ENCODE data around the gene TMEM161A. TPM values are rescaled to one million over a fixed set of nuclear protein-coding genes. Genes with fewer than 3 reads are reported as not detected.

The TMEM161A gene
- total RNA-seq, 6 experiments from 2014 or later, result 20.2 to 29.4 (median 22.2) TPM

GRCh38 chr19:19170873-19171672, 32.8 kb upstream of the TMEM161A start:
- H3K4me1 ChIP-seq, result peaks cover 0 to 23% (median 0%) of the 10 kb centered on the region in 4 donors
- DNase-seq (no peak), ATAC-seq (no peak)
- no peak overlapping the region for H3K4me3 ChIP-seq
- H3K27me3 ChIP-seq, result no peaks in the 10 kb centered on the region
- intact Hi-C loops (cut with DNase I), result no loop called here
- no peak overlapping the region for H3K27ac ChIP-seq
- no peaks in the 10 kb centered on the region for H3K9me3 ChIP-seq
- H3K36me3 ChIP-seq, result no peaks in the 10 kb centered on the region
- TF ChIP-seq POLR2A (IDR thresholded peaks at IDR 0.05) (no peak), CTCF (IDR thresholded peaks at IDR 0.05) (no peak)
- WGBS (ENCODE audit: insufficient coverage, low coverage, low lambda C conversion rate, missing lambda C conversion rate), result 72% methylated on average over 3 of the region's 6 CpGs

- Histone ChIP-seq H3K4me1 (peaks cover 0 to 23% (median 0%) of the 10 kb centered on the region in 4 donors), H3K27ac (no peak within 1 kb of the TSS), H3K27me3 (no peaks in the 10 kb centered on the region), H3K36me3 (no peaks in the 10 kb centered on the region), H3K9me3 (no peaks in the 10 kb centered on the region), H3K4me3 (no peak within 1 kb of the TSS)
- ATAC-seq (peak; percentile 78 to 93 (median 90)), DNase-seq (peak; percentile 72 to 83 (median 82))
- intact Hi-C loops (cut with DNase I), result no loop called here
- TF ChIP-seq POLR2A (IDR thresholded peaks at IDR 0.05) (no peak), CTCF (IDR thresholded peaks at IDR 0.05) (no peak)
- 19% methylated on average over 23 of the region's 56 CpGs for WGBS (ENCODE audit: insufficient coverage, low coverage, low lambda C conversion rate, missing lambda C conversion rate)
These were observed 32.0 kb upstream of the TMEM161A start, which contains the start of gene MEF2B for GRCh38 chr19:19170053-19170872. MEF2B (minus strand) TSS chr19:19170263; CDS start chr19:19150735, 19,528 bp downstream.

- Histone ChIP-seq H3K4me1 (peaks cover 0 to 16% (median 0%) of the 10 kb centered on the region in 4 donors), H3K4me3 (no peak overlapping the region), H3K36me3 (no peaks in the 10 kb centered on the region), H3K9me3 (no peaks in the 10 kb centered on the region), H3K27ac (no peak overlapping the region), H3K27me3 (no peaks in the 10 kb centered on the region)
- TF ChIP-seq POLR2A (IDR thresholded peaks at IDR 0.05) (no peak), CTCF (IDR thresholded peaks at IDR 0.05) (no peak)
- intact Hi-C loops (cut with DNase I), result no loop called here
- WGBS (ENCODE audit: insufficient coverage, low coverage, low lambda C conversion rate, missing lambda C conversion rate), result 71% methylated on average over 2 of the region's 9 CpGs
- DNase-seq, result no peak
- ATAC-seq, result no peak
These were observed 31.2 kb upstream of the TMEM161A start for GRCh38 chr19:19169236-19170052.

GRCh38 chr19:19167612-19168011, 29.3 kb upstream of the TMEM161A start:
- H3K36me3 ChIP-seq, result no peaks in the 10 kb centered on the region
- intact Hi-C loops (cut with DNase I), result no loop called here
- no peak overlapping the region for H3K27ac ChIP-seq
- H3K9me3 ChIP-seq, result no peaks in the 10 kb centered on the region
- DNase-seq (no peak), ATAC-seq (no peak)
- no peak overlapping the region for H3K4me3 ChIP-seq
- H3K4me1 ChIP-seq, result peaks cover 0 to 15% (median 0%) of the 10 kb centered on the region in 4 donors
- 68% methylated on average over 3 of the region's 3 CpGs for WGBS (ENCODE audit: insufficient coverage, low coverage, low lambda C conversion rate, missing lambda C conversion rate)
- H3K27me3 ChIP-seq, result no peaks in the 10 kb centered on the region
- TF ChIP-seq CTCF (IDR thresholded peaks at IDR 0.05), result no peak
- TF ChIP-seq POLR2A (IDR thresholded peaks at IDR 0.05), result no peak
